DOHH2 (cell line): ENCODE data around the gene PLXND1.

Experiments
- H3F3A ChIP-seq: fragments of 200-600 bp; sonication (generic), shearing (Covaris generic); 2 replicates; pipeline ENCODE4 v1.6.0; 2016; ENCODE audit warnings: antibody characterized with exemption, mild to moderate bottlenecking; ENCODE audit not compliant: control insufficient read depth, insufficient read depth
- H3K27ac ChIP-seq: fragments of 200-600 bp; sonication (generic); 2 replicates; pipeline ENCODE4 v1.5.1; 2014; ENCODE audit warnings: low read depth, mild to moderate bottlenecking, low read length, moderate library complexity
- H3K27me3 ChIP-seq: fragments of 200-600 bp; sonication (generic); 2 replicates; pipeline ENCODE4 v1.6.1; 2014; ENCODE audit warnings: mild to moderate bottlenecking, low read length, mixed read lengths; ENCODE audit not compliant: control insufficient read depth
- H3K36me3 ChIP-seq: fragments of 200-600 bp; sonication (generic); 2 replicates; pipeline ENCODE4 v1.6.1; 2014; ENCODE audit warnings: mild to moderate bottlenecking, low read length, moderate library complexity, mixed read lengths; ENCODE audit not compliant: control insufficient read depth
- H3K4me1 ChIP-seq: fragments of 200-600 bp; sonication (generic); 2 replicates; pipeline ENCODE4 v1.6.1; 2014; ENCODE audit warnings: mild to moderate bottlenecking, low read length, mixed read lengths; ENCODE audit not compliant: control insufficient read depth
- H3K4me2 ChIP-seq: fragments of 200-600 bp; sonication (generic); 2 replicates; pipeline ENCODE4 v1.6.0; 2014; ENCODE audit warnings: mild to moderate bottlenecking, low read length, moderate library complexity
- H3K4me3 ChIP-seq: fragments of 200-600 bp; sonication (generic); 2 replicates; pipeline ENCODE4 v1.5.1; 2014; ENCODE audit warnings: mild to moderate bottlenecking, low read length, mixed read lengths
- H3K79me2 ChIP-seq: fragments of 200-600 bp; sonication (generic); 2 replicates; pipeline ENCODE4 v1.6.1; 2014; ENCODE audit warnings: mild to moderate bottlenecking, low read length, mixed read lengths; ENCODE audit not compliant: control insufficient read depth
- H3K9me2 ChIP-seq: fragments of 200-600 bp; sonication (generic); replicated peaks from 2 replicates; pipeline ENCODE4 v1.6.1; 2014; ENCODE audit warnings: mild to moderate bottlenecking, low read length, mixed read lengths; ENCODE audit not compliant: control insufficient read depth
- H3K9me3 ChIP-seq: fragments of 200-600 bp; sonication (generic); 2 replicates; pipeline ENCODE4 v1.6.1; 2014; ENCODE audit warnings: antibody characterized with exemption, low read length, mixed read lengths; ENCODE audit not compliant: control insufficient read depth, insufficient read depth
- H4K20me1 ChIP-seq: fragments of 200-600 bp; sonication (generic); 2 replicates; pipeline ENCODE4 v1.6.0; 2014; ENCODE audit warnings: low read depth, mild to moderate bottlenecking, antibody characterized with exemption, low read length, moderate library complexity; ENCODE audit not compliant: control insufficient read depth, insufficient read depth
- EZH2phosphoT487 ChIP-seq: fragments of 200-600 bp; sonication (generic); IDR thresholded peaks from 2 replicates; pipeline ENCODE4 v1.6.1; 2017; ENCODE audit warnings: borderline replicate concordance, mild to moderate bottlenecking, antibody characterized with exemption, low read length, moderate library complexity, mixed read lengths
- TF ChIP-seq, protein P1 (sequence below): fragments of 200-600 bp; sonication (generic); IDR thresholded peaks from one replicate; pipeline ENCODE4 v1.5.1; 2014; ENCODE audit warnings: antibody characterized with exemption, mild to moderate bottlenecking, low read depth, low read length; ENCODE audit not compliant: poor library complexity, severe bottlenecking

The PLXND1 gene

DNA sequence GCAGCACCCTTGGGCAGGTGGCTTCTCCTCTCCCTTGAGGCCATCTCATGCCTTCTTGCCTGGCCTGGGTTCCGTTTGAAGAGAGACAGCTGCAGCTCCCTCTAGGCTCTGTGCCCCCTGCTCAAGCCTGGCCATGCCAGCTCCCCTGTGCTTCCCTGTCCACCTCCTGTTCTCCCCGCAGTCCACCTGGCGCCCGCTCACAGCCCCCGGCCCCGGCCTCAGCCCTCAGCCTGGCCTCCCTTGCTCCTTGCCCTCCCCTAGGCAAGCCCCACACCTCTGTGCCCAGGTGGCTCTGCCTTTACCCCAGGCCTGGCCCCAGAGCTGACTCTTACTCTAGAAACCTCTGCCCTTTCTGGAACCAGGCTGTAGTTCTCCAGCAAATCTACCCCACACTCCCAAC is 91.9 kb downstream of the PLXND1 start:
- no peaks in the 10 kb centered on the region for H3K36me3 ChIP-seq
- no peaks in the 10 kb centered on the region for H3K9me3 ChIP-seq
- H3K27ac ChIP-seq = no peak overlapping the region
- H3K4me3 ChIP-seq = no peak overlapping the region
- H3K4me1 ChIP-seq = peaks cover 3% of the 10 kb centered on the region
- H3K27me3 ChIP-seq = no peaks in the 10 kb centered on the region
- no peaks in the 10 kb centered on the region for H4K20me1 ChIP-seq
- no peaks in the 10 kb centered on the region for H3K9me2 ChIP-seq
- no peak overlapping the region for H3K4me2 ChIP-seq
- no peaks in the 10 kb centered on the region for H3F3A ChIP-seq
- TF ChIP-seq, protein P1, sequence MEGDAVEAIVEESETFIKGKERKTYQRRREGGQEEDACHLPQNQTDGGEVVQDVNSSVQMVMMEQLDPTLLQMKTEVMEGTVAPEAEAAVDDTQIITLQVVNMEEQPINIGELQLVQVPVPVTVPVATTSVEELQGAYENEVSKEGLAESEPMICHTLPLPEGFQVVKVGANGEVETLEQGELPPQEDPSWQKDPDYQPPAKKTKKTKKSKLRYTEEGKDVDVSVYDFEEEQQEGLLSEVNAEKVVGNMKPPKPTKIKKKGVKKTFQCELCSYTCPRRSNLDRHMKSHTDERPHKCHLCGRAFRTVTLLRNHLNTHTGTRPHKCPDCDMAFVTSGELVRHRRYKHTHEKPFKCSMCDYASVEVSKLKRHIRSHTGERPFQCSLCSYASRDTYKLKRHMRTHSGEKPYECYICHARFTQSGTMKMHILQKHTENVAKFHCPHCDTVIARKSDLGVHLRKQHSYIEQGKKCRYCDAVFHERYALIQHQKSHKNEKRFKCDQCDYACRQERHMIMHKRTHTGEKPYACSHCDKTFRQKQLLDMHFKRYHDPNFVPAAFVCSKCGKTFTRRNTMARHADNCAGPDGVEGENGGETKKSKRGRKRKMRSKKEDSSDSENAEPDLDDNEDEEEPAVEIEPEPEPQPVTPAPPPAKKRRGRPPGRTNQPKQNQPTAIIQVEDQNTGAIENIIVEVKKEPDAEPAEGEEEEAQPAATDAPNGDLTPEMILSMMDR = no peak
- no peak for TF ChIP-seq EZH2phosphoT487
- H3K79me2 ChIP-seq = no peaks in the 10 kb centered on the region

DNA sequence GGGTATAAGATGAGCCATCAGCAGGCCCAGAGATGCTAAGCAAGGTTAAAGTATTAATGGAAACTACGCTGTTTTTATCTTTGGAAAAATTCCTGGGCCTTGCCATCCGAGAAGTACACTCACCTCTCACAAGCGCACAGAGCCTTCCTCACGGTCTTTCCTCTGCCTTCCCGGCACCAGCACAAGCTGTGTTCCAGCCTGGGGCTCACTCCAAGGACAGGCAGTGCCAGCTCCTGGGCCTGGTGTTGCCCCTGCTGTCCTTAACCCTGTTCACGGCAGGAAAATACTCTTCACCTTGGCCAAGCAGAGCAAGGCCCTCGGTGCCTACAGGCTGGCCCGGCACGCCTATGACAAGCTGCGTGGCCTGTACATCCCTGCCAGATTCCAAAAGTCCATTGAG is 92.4 kb downstream of the PLXND1 start:
- no peaks in the 10 kb centered on the region for H3K36me3 ChIP-seq
- TF ChIP-seq, protein P1 = no peak
- TF ChIP-seq EZH2phosphoT487 = no peak
- H4K20me1 ChIP-seq = no peaks in the 10 kb centered on the region
- H3K79me2 ChIP-seq = no peaks in the 10 kb centered on the region
- no peaks in the 10 kb centered on the region for H3F3A ChIP-seq
- H3K9me2 ChIP-seq = no peaks in the 10 kb centered on the region
- no peaks in the 10 kb centered on the region for H3K27me3 ChIP-seq
- no peak overlapping the region for H3K27ac ChIP-seq
- H3K4me2 ChIP-seq = no peak overlapping the region
- no peaks in the 10 kb centered on the region for H3K9me3 ChIP-seq
- H3K4me3 ChIP-seq = no peak overlapping the region
- H3K4me1 ChIP-seq = peaks cover 3% of the 10 kb centered on the region

DNA sequence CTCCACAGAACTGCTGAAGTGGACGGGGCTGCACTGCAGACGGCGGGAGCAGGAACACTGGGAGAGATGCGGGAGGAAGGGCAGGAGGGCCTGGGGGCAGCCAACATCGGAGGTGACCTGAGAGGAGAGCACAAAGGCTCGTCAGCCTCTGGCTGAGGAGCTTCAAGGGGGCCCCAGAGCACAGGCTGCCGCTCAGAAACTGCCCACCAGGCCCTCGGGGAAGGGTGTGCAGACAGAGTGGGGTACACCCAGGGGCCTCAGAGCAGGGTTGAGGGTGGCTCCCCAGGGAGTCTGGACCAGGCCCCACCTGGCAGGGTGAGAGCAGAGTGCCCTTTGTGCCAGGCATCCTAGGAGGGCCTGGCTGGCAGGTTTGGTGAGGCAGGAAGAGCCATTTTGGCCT is 92.8 kb downstream of the PLXND1 start:
- Histone ChIP-seq H3K27ac (no peak overlapping the region), H3K4me2 (no peak overlapping the region), H3F3A (no peaks in the 10 kb centered on the region), H3K9me2 (no peaks in the 10 kb centered on the region), H3K36me3 (no peaks in the 10 kb centered on the region), H3K79me2 (no peaks in the 10 kb centered on the region), H3K4me3 (no peak overlapping the region), H4K20me1 (no peaks in the 10 kb centered on the region), H3K27me3 (no peaks in the 10 kb centered on the region), H3K4me1 (peaks cover 3% of the 10 kb centered on the region), H3K9me3 (no peaks in the 10 kb centered on the region)
- TF ChIP-seq, protein P1 = no peak
- no peak for TF ChIP-seq EZH2phosphoT487

GRCh38 chr3:129512595-129512994 is 93.9 kb downstream of the PLXND1 start:
- Histone ChIP-seq H3K9me2 (no peaks in the 10 kb centered on the region), H4K20me1 (no peaks in the 10 kb centered on the region), H3K4me2 (no peak overlapping the region), H3K79me2 (no peaks in the 10 kb centered on the region), H3K36me3 (no peaks in the 10 kb centered on the region), H3F3A (no peaks in the 10 kb centered on the region), H3K9me3 (no peaks in the 10 kb centered on the region), H3K4me1 (peaks cover 3% of the 10 kb centered on the region), H3K27me3 (no peaks in the 10 kb centered on the region), H3K27ac (no peak overlapping the region), H3K4me3 (no peak overlapping the region)
- no peak for TF ChIP-seq EZH2phosphoT487
- TF ChIP-seq, protein P1 = no peak
